ENCODE results near the gene ATP5PD. TPM values are rescaled to one million over a fixed set of nuclear protein-coding genes. Genes with fewer than 3 reads are reported as not detected.
"Not testable (repeated sequence)": the region's sequence is repeated elsewhere in the genome, so short reads cannot be mapped to it uniquely, and the experiment has no call there.

ATP5PD gene
- total RNA-seq, 1 experiment from 2014 or later: 186 TPM

DNA sequence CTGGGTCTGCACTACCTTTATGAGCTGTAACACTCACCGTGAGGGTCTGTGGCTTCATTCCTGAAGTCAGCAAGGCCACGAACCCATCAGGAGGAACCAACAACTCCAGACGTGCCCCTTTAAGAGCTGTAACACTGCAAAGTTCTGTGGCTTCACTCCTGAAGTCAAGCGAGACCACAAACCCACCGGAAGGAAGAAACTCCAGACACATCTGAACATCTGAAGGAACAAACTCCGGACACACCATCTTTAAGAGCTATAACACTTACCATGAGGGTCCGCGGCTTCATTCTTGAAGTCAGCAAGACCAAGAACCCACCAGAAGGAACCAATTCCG is 21.4 kb downstream of the ATP5PD start:
- H3K9me2 ChIP-seq (replicated peaks; ENCODE audit: insufficient read depth, low read length): not testable (repeated sequence)

DNA sequence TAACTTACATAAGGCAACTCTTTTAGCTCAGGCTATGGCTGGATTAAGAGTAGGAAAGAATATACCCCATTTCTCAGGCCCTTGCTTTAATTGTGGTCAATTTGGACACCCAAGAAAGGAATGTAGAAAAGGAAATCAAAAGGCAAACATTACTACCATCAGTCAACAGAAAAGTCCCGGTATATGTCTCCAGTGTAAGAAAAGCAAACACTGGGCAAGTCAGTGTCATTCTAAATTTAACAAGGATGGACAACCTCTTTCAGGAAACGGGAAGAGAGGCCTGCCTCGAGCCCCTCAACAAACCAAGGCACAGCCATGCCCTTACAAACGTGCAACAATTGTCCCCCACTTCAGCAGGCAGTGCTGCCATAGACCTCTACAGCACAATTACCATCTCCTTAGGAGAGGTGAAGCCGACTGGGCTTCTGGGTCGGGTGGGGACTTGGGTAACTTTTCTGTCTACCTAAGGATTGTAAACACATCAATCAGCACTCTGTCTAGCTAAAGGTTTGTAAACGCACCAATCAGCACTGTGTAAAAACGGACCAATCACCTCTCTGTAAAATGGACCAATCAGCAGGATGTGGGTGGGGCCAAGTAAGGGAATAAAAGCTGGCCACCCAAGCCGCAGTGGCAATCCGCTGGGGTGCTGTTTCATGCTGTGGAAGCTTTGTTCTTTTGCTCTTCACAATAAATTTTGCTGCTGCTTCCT is 21.9 kb downstream of the ATP5PD start:
- Histone ChIP-seq H3K9me2 (replicated peaks; ENCODE audit: insufficient read depth, low read length) (no peaks in the 10 kb centered on the region), H3K4me2 (ENCODE audit: low read depth, low read length, poor library complexity, severe bottlenecking) (no peak overlapping the region), H2AFZ (ENCODE audit: low read length) (no peak overlapping the region), H3K27me3 (ENCODE audit: low read length) (no peaks in the 10 kb centered on the region), H3K36me3 (ENCODE audit: insufficient read depth, low read length) (peaks cover 9% of the 10 kb centered on the region; the same call in 1 of the 2 replicates), H3K4me1 (ENCODE audit: low read length) (no peaks in the 10 kb centered on the region), H3K9ac (ENCODE audit: low read length) (no peak overlapping the region), H4K20me1 (ENCODE audit: insufficient read depth, low read depth, low read length) (no peaks in the 10 kb centered on the region), H3K27ac (ENCODE audit: low read length) (no peak overlapping the region), H3K79me2 (ENCODE audit: low read length) (no peaks in the 10 kb centered on the region), H3K9me3 (ENCODE audit: low read length) (peaks cover 5% of the 10 kb centered on the region), H3K4me3 (ENCODE audit: low read length) (no peak overlapping the region)
- DNase-seq: no peak

More for the DNA sequence above, 21.4 kb downstream of the ATP5PD start:
- H3K27me3 ChIP-seq (ENCODE audit: low read length); H3K79me2 ChIP-seq (ENCODE audit: low read length); H3K4me1 ChIP-seq (ENCODE audit: low read length); H3K9ac ChIP-seq (ENCODE audit: low read length); H2AFZ ChIP-seq (ENCODE audit: low read length); H3K27ac ChIP-seq (ENCODE audit: low read length); H4K20me1 ChIP-seq (ENCODE audit: insufficient read depth, low read depth, low read length); H3K4me2 ChIP-seq (ENCODE audit: low read depth, low read length, poor library complexity, severe bottlenecking); DNase-seq; H3K36me3 ChIP-seq (ENCODE audit: insufficient read depth, low read length); H3K4me3 ChIP-seq (ENCODE audit: low read length): not testable (repeated sequence)
- H3K9me3 ChIP-seq (ENCODE audit: low read length): peaks cover 10% of the 10 kb centered on the region

DNA sequence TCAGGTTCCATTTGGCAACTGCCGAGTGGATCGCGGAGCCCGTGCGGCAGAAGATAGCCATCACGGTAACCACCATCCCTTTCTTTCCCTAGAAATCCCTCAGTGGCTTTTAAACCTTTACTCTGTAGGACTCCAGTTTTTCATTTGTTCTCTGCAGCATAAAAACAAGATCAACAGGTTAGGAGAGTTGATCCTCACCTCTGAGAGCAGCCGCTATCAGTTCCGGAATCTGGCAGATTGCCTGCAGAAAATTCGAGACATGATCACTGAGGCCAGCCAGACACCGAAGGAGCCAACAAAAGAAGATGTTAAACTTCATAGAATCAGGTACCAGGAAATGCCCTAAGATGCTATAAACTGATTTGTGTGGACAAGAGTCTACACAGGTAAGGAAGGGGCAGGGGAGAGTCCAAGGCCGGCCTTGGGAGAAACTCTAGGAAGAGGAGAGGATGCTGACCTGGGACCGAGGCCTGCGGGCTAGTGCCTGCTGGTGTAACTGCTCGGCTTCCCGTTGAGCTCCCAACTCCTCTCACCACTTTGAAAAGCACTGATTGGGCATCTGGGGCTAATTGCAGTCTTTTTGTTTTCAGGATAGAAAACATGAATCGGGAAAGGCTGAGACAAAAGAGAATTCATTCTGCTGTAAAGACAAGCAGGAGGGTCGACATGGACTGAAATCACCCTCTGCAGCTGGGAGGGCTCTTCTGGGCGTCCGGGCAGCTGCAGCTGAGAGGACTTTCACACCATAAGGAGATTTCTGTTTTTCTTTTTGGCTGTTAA is 26.2 kb downstream of the ATP5PD start:
- Histone ChIP-seq H3K4me1 (ENCODE audit: low read length) (no peaks in the 10 kb centered on the region), H3K4me2 (ENCODE audit: low read depth, low read length, poor library complexity, severe bottlenecking) (no peak overlapping the region), H3K9me3 (ENCODE audit: low read length) (peaks cover 5% of the 10 kb centered on the region), H3K36me3 (ENCODE audit: insufficient read depth, low read length) (peaks cover 11% of the 10 kb centered on the region; the same call in 1 of the 2 replicates), H4K20me1 (ENCODE audit: insufficient read depth, low read depth, low read length) (no peaks in the 10 kb centered on the region), H2AFZ (ENCODE audit: low read length) (no peak overlapping the region), H3K79me2 (ENCODE audit: low read length) (peaks cover under 1% of the 10 kb centered on the region; the same call in 1 of the 2 replicates), H3K4me3 (ENCODE audit: low read length) (no peak overlapping the region), H3K27ac (ENCODE audit: low read length) (no peak overlapping the region), H3K9ac (ENCODE audit: low read length) (no peak overlapping the region), H3K27me3 (ENCODE audit: low read length) (no peaks in the 10 kb centered on the region), H3K9me2 (replicated peaks; ENCODE audit: insufficient read depth, low read length) (no peaks in the 10 kb centered on the region)
- no peak for DNase-seq

DNA sequence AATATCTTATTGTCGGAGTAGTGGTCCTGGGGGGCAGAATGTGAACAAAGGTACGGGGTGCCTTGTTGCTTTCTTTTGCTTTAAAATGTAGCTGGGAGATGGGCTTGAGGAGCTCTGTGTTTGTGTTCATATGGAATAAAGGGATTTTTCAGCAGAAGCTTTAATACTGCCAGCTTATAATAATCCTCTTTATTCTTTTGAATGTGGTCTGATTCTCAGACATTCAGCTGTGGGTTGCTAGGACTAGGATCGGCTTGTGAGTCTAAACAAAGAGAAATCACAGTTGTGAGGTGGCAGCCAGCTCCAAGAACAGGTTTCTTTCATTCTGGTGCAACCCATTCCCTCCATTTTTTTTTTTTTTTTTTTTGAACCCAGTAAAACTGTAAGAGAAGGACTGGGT is 27.1 kb downstream of the ATP5PD start:
- Histone ChIP-seq H3K36me3 (ENCODE audit: insufficient read depth, low read length) (peaks cover 10% of the 10 kb centered on the region; the same call in 1 of the 2 replicates), H3K9ac (ENCODE audit: low read length) (no peak overlapping the region)

DNA sequence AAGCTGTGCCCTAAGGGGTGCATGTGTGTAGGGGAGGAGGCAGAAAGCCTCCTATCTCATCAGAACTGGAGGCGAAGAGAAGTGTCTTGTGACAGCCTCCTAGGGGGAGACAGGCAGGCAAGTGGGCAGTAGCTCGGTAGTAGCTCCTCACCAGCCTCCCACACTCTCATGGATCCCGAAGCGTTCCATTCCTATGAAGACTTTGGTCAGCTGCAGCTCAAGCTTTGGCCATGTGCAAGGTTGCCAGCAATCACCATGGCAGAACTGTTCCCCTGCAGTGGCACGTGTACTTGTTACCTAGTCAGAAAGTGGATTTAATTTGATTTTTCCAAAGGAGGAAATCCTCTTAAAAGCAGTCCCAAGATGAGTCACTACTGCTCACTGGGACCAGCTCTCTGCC is 27.6 kb downstream of the ATP5PD start:
- DNase-seq: no peak
- no peaks in the 10 kb centered on the region for H4K20me1 ChIP-seq (ENCODE audit: insufficient read depth, low read depth, low read length)
- no peak overlapping the region for H3K27ac ChIP-seq (ENCODE audit: low read length)
- no peak overlapping the region for H3K4me2 ChIP-seq (ENCODE audit: low read depth, low read length, poor library complexity, severe bottlenecking)
- H3K4me3 ChIP-seq (ENCODE audit: low read length): no peak overlapping the region
- 0 out of 2 replicates have a peak, but pooled peaks cover 2% of the 10 kb centered on the region for H3K4me1 ChIP-seq (ENCODE audit: low read length)
- 0 out of 2 replicates have a peak, but pooled peaks cover 5% of the 10 kb centered on the region for H3K36me3 ChIP-seq (ENCODE audit: insufficient read depth, low read length)
- H2AFZ ChIP-seq (ENCODE audit: low read length): no peak overlapping the region
- H3K79me2 ChIP-seq (ENCODE audit: low read length): peaks cover 14% of the 10 kb centered on the region
- H3K9ac ChIP-seq (ENCODE audit: low read length): no peak overlapping the region
- no peaks in the 10 kb centered on the region for H3K9me2 ChIP-seq (replicated peaks; ENCODE audit: insufficient read depth, low read length)
- no peaks in the 10 kb centered on the region for H3K9me3 ChIP-seq (ENCODE audit: low read length)
- H3K27me3 ChIP-seq (ENCODE audit: low read length): no peaks in the 10 kb centered on the region

More for the DNA sequence above, 27.1 kb downstream of the ATP5PD start:
- Histone ChIP-seq H2AFZ (ENCODE audit: low read length) (no peak overlapping the region), H3K27ac (ENCODE audit: low read length) (no peak overlapping the region), H3K79me2 (ENCODE audit: low read length) (peaks cover 9% of the 10 kb centered on the region), H3K9me3 (ENCODE audit: low read length) (peaks cover 2% of the 10 kb centered on the region), H3K4me3 (ENCODE audit: low read length) (no peak overlapping the region), H3K9me2 (replicated peaks; ENCODE audit: insufficient read depth, low read length) (no peaks in the 10 kb centered on the region), H3K27me3 (ENCODE audit: low read length) (no peaks in the 10 kb centered on the region), H4K20me1 (ENCODE audit: insufficient read depth, low read depth, low read length) (no peaks in the 10 kb centered on the region), H3K4me2 (ENCODE audit: low read depth, low read length, poor library complexity, severe bottlenecking) (no peak overlapping the region), H3K4me1 (ENCODE audit: low read length) (no peaks in the 10 kb centered on the region)
- no peak for DNase-seq

DNA sequence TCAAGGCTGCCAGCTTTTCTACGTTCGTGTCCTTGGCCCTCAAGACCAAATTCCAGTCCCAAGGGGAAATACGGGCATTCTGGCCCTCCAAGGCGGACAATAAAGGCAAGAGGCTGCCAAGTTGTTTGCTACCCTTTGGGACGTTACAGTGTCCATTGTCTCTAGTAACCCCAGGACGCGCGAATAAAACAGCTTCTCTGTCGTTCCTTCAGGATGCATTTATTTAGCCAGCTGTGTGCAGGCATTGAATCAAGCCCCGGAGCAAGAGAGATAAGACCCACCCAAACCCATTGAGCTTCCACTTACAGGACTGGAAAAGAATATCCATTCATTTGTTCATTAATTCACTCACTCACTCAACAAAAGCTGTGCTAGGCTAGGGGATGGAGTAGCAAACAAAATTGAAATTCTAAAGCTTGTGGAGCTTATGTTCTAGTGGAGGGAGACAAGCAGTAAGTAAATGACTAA is 33.6 kb downstream of the ATP5PD start:
- Histone ChIP-seq H3K9me3 (ENCODE audit: low read length) (no peaks in the 10 kb centered on the region), H3K27me3 (ENCODE audit: low read length) (no peaks in the 10 kb centered on the region), H3K4me2 (ENCODE audit: low read depth, low read length, poor library complexity, severe bottlenecking) (peak overlapping the region; percentile 82), H4K20me1 (ENCODE audit: insufficient read depth, low read depth, low read length) (no peaks in the 10 kb centered on the region), H3K36me3 (ENCODE audit: insufficient read depth, low read length) (0 out of 2 replicates have a peak, but pooled peaks cover 5% of the 10 kb centered on the region), H3K9me2 (replicated peaks; ENCODE audit: insufficient read depth, low read length) (no peaks in the 10 kb centered on the region), H3K4me3 (ENCODE audit: low read length) (peak overlapping the region; percentile 76), H3K27ac (ENCODE audit: low read length) (peak overlapping the region; percentile 69), H3K4me1 (ENCODE audit: low read length) (peaks cover 18% of the 10 kb centered on the region), H2AFZ (ENCODE audit: low read length) (no peak overlapping the region), H3K9ac (ENCODE audit: low read length) (peak overlapping the region; percentile 78), H3K79me2 (ENCODE audit: low read length) (peaks cover 25% of the 10 kb centered on the region)
- no peak for DNase-seq

DNA sequence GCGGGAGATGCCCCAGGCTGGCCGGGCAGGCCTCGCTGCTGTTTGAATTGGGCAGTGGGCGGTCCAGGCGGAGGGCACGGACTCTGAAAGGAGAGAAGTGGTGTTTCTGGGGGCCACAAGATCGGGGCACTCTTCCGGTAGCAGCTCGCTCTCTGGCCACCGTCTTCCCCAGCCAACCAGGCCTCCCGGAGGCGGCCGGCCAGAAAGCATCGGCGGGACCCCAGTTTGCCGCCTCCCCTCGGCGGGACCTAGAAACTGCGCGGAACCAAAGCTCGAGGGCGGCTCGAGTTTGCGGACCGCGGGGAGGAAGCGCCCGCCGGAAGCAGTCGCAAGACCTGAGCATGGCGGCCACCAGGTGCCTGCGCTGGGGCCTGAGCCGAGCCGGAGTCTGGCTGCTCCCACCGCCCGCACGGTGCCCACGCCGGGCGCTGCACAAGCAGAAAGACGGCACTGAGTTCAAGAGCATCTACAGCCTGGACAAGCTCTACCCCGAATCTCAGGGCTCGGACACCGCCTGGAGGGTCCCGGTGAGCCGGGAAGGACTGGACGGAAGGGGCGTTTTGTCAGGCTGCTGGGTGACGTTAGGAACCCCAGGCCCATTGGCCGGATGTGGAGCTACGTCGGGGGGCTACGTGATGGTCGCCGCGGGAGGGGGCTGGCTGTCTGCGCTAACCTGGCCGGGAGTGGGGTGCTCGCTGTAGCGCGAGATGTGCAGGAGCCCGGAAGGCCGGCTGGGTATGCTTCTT is 34.2 kb downstream of the ATP5PD start, which contains the start of gene MRPL58:
TSS of gene MRPL58 (plus strand) at position 325 of the 746 bp plus-strand sequence. CDS start at position 342, 17 bp downstream.
- Histone ChIP-seq H3K4me1 (ENCODE audit: low read length) (peaks cover 18% of the 10 kb centered on the region), H3K4me3 (ENCODE audit: low read length) (peak within 1 kb of the TSS; percentile 76), H3K9me2 (replicated peaks; ENCODE audit: insufficient read depth, low read length) (no peaks in the 10 kb centered on the region), H3K4me2 (ENCODE audit: low read depth, low read length, poor library complexity, severe bottlenecking) (peak within 1 kb of the TSS; percentile 82), H3K9ac (ENCODE audit: low read length) (peak within 1 kb of the TSS; percentile 78), H3K27ac (ENCODE audit: low read length) (peak within 1 kb of the TSS; percentile 69), H3K36me3 (ENCODE audit: insufficient read depth, low read length) (0 out of 2 replicates have a peak, but pooled peaks cover 5% of the 10 kb centered on the region), H3K79me2 (ENCODE audit: low read length) (peaks cover 25% of the 10 kb centered on the region), H3K27me3 (ENCODE audit: low read length) (no peaks in the 10 kb centered on the region), H4K20me1 (ENCODE audit: insufficient read depth, low read depth, low read length) (no peaks in the 10 kb centered on the region), H2AFZ (ENCODE audit: low read length) (peak within 1 kb of the TSS; percentile 96), H3K9me3 (ENCODE audit: low read length) (no peaks in the 10 kb centered on the region)
- DNase-seq: peak; percentile 96

DNA sequence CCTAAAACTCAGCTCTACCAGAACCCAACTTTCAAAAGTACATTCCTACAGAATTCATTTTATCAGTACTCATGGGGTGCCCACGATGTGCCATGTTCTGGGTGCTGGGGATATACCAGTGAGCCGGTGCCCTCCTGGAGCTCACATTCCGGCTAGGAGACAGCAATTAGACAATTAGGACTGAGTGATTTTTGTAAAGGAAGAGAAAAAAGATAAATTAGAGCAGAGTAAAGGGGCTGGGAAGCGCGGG is 34.7 kb downstream of the ATP5PD start:
- no peak for DNase-seq
- H3K27me3 ChIP-seq (ENCODE audit: low read length): no peaks in the 10 kb centered on the region
- no peaks in the 10 kb centered on the region for H3K9me3 ChIP-seq (ENCODE audit: low read length)
- H3K4me3 ChIP-seq (ENCODE audit: low read length): peak overlapping the region; percentile 76
- H3K9me2 ChIP-seq (replicated peaks; ENCODE audit: insufficient read depth, low read length): no peaks in the 10 kb centered on the region
- peak overlapping the region; percentile 54 for H3K27ac ChIP-seq (ENCODE audit: low read length)
- no peaks in the 10 kb centered on the region for H4K20me1 ChIP-seq (ENCODE audit: insufficient read depth, low read depth, low read length)
- H3K9ac ChIP-seq (ENCODE audit: low read length): peak overlapping the region; percentile 78
- H3K4me1 ChIP-seq (ENCODE audit: low read length): peaks cover 18% of the 10 kb centered on the region
- 0 out of 2 replicates have a peak, but pooled peaks cover 5% of the 10 kb centered on the region for H3K36me3 ChIP-seq (ENCODE audit: insufficient read depth, low read length)
- H2AFZ ChIP-seq (ENCODE audit: low read length): peak overlapping the region; percentile 96
- peaks cover 25% of the 10 kb centered on the region for H3K79me2 ChIP-seq (ENCODE audit: low read length)
- peak overlapping the region; percentile 82 for H3K4me2 ChIP-seq (ENCODE audit: low read depth, low read length, poor library complexity, severe bottlenecking)

Measured in Karpas-422 (cell line).